GM18951 (cell line): ENCODE data around the gene BACH2.
"Not testable (repeated sequence)": the region's sequence is repeated elsewhere in the genome, so short reads cannot be mapped to it uniquely, and the experiment has no call there.

Experiments used
- POLR2A ChIP-seq: IDR thresholded peaks from 4 replicates; pipeline ENCODE4 v1.6.1; 2011; ENCODE audit warnings: mild to moderate bottlenecking; ENCODE audit not compliant: insufficient read length, insufficient read depth; ENCODE audit errors: extremely low read depth
- in situ Hi-C: fragments of 300-500 bp; cut with MboI; formaldehyde crosslinking; loops from one replicate; pipeline ENCODE4 v1.12.0; 2022; ENCODE audit warnings: low sequenced_read_pairs, mixed read lengths, inconsistent platforms; ENCODE audit not compliant: unreplicated experiment

The BACH2 gene

DNA sequence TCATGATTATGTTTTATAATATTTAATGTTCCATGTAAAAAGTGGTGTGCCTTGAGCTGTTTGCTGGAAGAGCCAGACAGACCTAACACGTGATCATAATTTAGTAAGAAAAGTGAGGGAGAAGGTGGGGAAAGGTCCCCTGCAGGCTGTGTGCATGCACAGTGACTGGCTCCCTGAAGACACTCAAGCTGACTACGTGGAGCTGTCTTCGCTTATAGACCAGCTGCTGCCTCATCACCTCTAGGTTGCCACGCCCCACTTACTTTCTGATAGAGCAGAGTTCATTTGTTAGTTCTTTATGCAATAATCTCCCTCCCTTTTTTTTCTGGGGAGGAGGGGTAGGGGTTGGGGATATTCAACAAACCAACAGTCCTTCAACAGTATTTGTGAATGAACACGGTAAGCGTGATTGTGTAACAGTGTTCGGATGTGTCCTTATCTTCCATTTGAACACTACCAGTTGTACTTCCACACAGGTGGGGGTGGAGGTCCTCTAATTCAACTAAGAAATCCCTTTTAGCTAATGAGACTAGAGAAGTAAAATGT lies 157.3 kb downstream of the BACH2 start:
- in situ Hi-C loops = no loop called here
- TF ChIP-seq POLR2A = no peak

DNA sequence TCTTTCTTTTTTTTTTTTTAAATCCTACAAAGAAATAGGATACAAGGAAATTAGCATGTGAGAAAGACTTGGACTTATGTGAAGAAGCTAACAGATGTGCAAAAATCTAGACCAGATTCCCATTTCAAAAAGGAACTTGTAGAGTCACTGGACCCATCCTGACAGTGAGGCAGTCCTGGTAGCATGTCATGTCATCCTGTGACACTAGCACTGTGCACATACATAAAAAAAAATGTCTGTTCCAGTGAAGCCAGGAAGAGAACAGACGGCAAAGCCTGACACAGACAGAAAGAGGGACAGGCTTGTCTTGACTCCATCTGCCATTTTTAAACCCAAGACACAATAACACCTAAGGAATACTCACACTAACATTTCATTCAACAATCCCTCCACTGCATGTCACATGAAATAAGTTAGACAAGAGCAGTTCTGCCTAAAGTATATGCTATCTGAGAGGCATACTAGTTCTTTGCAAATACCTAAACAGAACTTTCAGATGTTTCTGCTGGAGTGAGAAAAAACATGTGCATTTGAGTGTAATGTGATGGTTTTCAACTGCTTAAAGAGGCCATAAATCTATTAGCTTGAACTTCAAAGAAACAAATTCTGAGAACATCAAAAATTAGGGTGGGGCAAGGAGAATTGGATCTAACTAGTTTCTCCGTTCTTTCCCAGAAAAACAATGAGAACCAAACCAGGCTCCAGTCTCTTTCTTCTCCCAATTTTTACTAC lies 159.6 kb downstream of the BACH2 start:
- in situ Hi-C loops = no loop called here

DNA sequence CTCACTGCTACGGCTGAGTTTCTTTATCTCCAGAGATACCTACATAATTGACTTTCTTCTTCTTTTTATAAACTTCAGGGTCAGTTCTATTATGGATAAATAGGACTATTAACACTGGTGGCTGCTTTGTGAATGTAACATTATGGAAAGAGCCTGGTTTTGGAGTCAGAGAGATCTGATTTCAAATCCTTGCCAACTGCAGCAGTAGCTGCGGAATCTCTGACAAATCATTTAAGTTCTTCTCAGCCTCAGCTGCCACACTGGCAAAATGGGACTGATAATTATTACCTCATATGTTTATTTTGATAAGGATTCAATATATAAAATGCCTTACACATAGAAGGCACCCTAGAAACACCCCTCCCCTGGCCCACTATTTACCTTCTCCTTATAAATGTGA lies 160.5 kb downstream of the BACH2 start:
- TF ChIP-seq POLR2A = no peak
- in situ Hi-C loops = no loop called here

More for the DNA sequence above, 159.6 kb downstream of the BACH2 start:
- no peak for TF ChIP-seq POLR2A

DNA sequence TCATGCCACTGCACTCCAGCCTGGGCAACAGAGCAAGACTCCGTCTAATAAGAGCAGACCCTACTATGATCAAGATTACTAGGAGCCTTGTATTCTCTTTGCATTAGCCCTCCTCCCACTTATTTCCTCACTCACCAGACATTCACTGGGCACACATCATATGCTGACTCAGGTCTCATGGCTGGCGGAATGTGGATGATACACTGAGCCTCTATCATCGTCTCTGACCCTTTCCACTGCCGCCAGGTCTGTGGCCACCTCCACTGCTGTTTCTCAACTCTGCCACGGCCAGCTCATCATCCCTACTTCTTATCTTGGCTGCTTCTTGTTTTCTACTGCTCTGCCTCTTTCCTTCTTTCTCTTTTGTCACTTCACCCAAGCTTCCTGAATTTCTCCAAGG lies 161.0 kb downstream of the BACH2 start:
- in situ Hi-C loops = no loop called here
- no peak for TF ChIP-seq POLR2A

DNA sequence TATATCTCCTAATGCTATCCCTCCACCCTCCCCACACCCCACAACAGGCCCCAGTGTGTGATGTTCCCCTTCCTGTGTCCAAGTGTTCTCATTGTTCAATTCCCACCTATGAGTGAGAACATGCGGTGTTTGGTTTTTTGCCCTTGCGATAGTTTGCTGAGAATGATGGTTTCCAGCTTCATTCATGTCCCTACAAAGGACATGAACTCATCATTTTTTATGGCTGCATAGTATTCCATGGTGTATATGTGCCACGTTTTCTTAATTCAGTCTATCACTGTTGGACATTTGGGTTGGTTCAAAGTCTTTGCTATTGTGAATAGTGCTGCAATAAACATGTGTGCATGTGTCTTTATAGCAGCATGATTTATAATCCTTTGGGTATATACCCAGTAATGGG lies 163.0 kb downstream of the BACH2 start:
- in situ Hi-C loops = not testable (repeated sequence)

DNA sequence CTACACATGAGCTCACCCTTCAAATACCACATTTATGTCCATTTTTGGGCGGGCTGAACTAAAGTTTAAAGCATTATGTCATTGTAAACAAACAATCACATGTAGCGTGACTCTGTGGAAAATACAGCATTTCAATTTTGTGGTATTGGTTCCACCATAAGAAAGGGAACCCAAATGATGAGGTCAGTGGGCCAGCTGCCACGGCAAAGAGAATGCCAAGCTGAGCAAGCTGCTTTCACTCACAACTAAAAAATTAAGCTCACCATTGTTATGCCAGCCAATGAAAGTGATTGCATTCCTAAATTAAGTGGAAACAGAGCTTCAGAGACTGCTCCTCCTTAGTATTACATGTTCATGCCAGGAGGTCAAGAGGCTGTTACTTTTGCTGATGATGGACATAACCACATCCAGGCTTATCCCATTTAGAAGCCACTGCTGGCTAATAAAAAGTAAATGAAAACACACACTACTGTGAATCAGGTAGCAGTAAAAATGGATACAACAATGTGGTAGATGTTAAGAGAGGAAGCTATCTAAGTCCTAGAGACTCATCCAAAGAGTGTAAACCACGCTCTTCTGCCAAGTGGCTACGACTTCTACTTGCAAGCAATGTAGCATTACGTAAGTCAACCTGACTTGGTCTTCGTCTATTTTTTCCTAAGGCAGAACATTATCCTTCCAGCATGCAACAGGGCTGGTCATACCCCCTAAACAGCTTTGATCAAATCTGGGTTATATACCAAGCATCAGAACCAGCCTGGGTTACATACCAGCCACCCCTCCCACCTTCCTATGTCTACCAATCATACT lies 164.8 kb downstream of the BACH2 start:
- TF ChIP-seq POLR2A = no peak
- in situ Hi-C loops = no loop called here

DNA sequence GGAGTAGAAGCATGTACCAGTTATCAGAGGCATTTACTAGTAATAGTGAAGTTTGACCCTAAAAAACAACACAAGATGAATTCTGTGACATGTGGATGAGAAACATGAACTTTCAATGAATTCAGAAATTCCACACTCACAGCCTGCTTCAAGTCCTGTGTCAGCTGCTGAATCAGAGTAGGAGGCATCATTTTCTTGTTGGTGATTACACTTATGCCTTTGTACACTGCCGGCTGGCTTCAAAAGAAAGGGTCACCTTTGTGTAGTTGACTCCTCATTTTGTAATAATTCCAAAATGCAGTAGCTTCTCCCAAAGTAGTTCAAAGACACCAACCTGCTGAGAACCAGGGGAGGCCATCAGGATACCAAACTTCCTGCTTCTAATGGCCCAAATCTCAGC lies 165.5 kb downstream of the BACH2 start:
- no peak for TF ChIP-seq POLR2A
- in situ Hi-C loops = no loop called here

DNA sequence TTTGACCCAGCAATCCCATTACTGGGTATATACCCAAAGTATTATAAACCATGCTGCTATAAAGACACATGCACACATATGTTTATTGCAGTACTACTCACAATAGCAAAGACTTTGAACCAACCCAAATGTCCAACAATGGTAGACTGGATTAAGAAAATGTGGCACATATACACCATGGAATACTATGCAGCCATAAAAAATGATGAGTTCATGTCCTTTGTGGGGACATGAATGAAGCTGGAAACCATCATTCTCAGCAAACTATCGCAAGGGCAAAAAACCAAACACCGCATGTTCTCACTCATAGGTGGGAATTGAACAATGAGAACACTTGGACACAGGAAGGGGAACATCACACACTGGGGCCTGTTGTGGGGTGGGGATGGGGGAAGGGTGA lies 168.0 kb downstream of the BACH2 start:
- in situ Hi-C loops = not testable (repeated sequence)

DNA sequence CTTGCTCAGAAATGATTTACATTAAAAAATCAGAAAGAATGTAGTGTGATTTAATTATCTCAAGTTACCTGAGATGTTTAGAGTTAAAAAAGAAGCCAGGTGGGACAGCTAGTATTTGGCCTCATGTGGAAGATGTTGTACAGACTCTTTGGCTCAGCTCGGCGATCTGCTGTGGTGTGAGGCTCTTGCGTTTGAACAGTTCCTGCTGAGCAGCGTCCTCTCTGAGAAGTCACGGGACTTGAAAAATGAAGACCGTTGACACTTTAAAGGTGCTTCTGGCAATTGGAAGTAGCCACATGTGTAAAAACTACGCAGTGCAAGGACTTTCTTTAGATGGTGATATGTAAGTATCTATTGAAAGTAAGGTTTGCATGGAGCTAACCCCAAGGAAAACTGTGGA lies 169.0 kb downstream of the BACH2 start:
- no peak for TF ChIP-seq POLR2A
- in situ Hi-C loops = no loop called here

DNA sequence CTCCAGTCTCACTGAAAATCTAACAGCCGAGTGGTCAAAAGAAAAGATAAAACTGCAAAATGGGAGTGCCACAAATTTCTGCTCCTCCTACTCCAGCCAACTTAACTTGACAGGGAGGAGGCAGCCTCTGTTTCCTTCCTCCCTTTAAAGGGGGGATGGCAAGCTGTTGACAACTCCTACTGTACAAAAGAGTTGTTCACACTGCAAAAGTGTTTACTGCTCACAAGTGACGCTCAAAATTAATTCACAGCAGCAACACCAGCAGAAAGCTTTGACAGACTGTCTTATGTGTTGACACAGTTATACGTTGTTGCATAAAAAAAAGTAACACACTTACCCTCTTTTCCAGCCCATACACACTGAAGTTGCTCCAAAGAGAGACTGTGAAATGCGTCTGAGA lies 169.8 kb downstream of the BACH2 start:
- in situ Hi-C loops = no loop called here
- no peak for TF ChIP-seq POLR2A

DNA sequence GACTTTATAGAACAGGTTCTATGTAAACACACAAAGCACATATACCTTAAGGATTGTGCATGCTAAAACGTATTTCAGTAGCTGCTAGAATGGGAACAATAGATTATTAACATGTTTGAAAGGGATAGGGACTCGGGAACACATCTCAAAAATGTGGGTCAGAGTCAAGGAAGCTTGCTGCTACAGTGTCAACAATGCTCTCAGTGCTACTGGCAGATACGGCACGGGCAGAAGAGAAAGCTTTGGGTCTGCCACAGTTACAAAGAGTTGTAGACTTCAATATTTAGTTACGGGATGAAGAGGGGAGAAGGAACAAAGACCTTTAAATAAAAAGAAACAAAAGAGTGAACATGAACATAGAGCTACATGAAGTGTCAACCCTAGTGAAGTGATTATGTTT lies 170.5 kb downstream of the BACH2 start:
- in situ Hi-C loops = no loop called here
- TF ChIP-seq POLR2A = no peak

DNA sequence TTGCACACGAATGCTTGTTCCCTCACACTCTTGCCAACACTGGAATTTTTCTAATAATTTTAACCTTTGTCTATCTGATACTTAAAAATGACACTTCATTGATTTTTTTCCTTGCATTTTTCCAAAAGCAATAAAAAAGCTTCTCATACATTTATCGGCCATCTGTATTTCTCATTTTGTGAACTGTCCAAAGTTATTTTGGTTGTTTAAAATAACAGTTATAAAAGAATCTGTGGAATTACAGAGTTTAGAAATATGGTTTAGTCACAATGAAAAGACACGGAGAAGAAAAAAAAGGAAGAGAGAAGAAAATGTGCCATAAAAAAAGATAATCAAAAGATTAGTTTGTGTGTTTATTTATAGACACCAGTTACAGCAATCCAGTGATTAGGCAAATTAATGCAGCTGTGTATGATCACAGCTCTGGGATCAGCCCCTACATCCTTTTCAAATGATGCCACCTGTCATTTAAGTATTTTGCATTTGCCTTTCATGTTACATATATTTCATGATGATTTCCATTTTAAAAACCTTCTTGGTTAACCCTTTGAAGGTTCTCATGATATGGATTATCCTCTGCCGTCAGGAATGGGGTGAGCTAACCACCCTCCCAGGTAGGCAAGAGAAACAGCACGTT lies 171.7 kb downstream of the BACH2 start:
- TF ChIP-seq POLR2A = no peak
- in situ Hi-C loops = no loop called here

DNA sequence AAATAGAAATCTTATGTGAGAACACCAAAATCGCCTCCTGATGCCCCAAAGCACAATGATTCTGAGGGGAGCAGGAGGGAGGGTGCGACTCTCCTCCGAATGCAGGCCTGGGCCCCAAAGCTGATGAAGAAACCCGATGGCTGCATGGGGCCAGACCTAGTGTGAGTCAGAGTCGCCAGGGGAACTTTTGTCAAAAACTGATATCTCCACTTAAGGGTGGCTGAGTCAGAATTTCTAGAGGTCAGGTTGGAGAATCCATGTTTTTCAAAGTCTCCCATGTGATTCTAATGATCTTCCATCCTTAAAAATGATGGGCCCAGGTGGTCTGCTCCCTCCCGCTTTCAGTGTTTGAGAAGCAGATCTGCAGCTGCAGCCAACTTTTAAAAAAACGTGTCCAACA lies 172.8 kb downstream of the BACH2 start:
- no peak for TF ChIP-seq POLR2A
- in situ Hi-C loops = no loop called here

DNA sequence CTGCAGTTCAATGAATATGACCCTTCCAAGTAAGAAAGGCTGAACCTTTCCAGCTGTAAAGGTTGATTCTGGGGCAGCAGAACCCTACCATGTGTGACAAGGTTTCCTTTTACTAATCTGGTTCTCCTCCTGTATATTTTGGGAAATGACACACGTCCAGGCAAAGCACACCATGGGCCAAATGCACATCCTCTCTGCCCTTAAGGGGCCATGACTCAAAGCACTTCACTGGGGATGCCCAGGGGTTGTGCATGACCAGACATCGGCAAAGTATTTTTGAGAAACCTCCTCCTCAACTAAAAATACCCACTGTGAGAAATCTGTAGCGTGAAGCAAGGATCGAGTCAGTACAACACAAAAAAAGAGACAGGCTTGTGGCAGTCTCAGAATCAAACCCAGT lies 174.7 kb downstream of the BACH2 start:
- no peak for TF ChIP-seq POLR2A
- in situ Hi-C loops = no loop called here

DNA sequence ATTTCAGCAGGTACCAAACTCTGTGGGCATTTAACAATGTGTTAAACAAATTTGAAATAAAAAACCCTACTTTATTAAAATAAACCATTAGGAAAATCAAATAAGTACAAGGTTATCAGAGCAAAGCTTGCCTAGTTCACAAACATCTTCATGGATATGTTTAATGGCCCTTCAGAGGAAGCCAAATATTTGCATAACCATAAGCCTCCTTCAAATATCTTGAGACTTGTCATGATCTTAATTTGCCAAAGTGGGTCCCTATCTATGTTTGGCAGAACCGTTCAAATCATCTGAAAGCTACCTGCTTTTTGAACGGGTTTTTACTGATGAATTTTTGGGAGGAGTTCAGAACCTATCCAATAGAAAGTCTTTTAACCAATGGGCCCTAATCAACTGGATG lies 176.3 kb downstream of the BACH2 start:
- in situ Hi-C loops = no loop called here

More for the DNA sequence above, 176.3 kb downstream of the BACH2 start:
- TF ChIP-seq POLR2A = no peak
